Spinal cord (tissue), 10 donors: ENCODE results near the gene GARIN5B. TPM values are rescaled to one million over a fixed set of nuclear protein-coding genes. Genes with fewer than 3 reads are reported as not detected.
A peak's percentile ranks its signal among the peaks of the same experiment; 100 is the strongest.
"Not testable (repeated sequence)": the region's sequence is repeated elsewhere in the genome, so short reads cannot be mapped to it uniquely, and the experiment has no call there.

Experiments
- DNase-seq, 6 donors: peaks; one replicate each; pipeline versions ENCODE4 v3.0.0 to v3.0.0-alpha.2; 2013 to 2015; ENCODE audit warnings: low spot score in 6 of 6, low read depth in 4 of 6
- H3K27ac ChIP-seq: one replicate; pipeline ENCODE4 v1.5.1; 2013; ENCODE audit warnings: low read depth, low read length, control low read depth
- H3K27me3 ChIP-seq: one replicate; pipeline ENCODE4 v1.6.1; 2013; ENCODE audit warnings: low read length; ENCODE audit not compliant: control insufficient read depth, insufficient read depth
- H3K36me3 ChIP-seq: one replicate; pipeline ENCODE4 v1.6.1; 2013; ENCODE audit warnings: low read length; ENCODE audit not compliant: control insufficient read depth, insufficient read depth
- H3K4me1 ChIP-seq: one replicate; pipeline ENCODE4 v1.6.1; 2013; ENCODE audit warnings: low read length; ENCODE audit not compliant: control insufficient read depth, insufficient read depth
- H3K4me3 ChIP-seq: one replicate; pipeline ENCODE4 v1.5.1; 2013; ENCODE audit warnings: low read depth, low read length, control low read depth
- H3K9me3 ChIP-seq: one replicate; pipeline ENCODE4 v1.6.1; 2013; ENCODE audit warnings: low read length; ENCODE audit not compliant: control insufficient read depth, insufficient read depth
- WGBS: methylation state at CpG from one replicate; pipeline ENCODE4 v1.1.5; 2013; ENCODE audit warnings: missing lambda C conversion rate; ENCODE audit not compliant: insufficient coverage; 5-methylcytosine and 5-hydroxymethylcytosine counted together
- polyA plus RNA-seq, 2 donors: library from polyadenylated mRNA; unstranded; fragments of 120-200 nt; gene quantifications; one replicate each; pipeline ENCODE4 v1.2.1, GENCODE V29; 2013; ENCODE audit not compliant: insufficient read length in 2 of 2
- total RNA-seq, 2 donors: library from RNA; depleted of rRNA in 1 of 2; stranded (reverse); fragments of 120-200 nt in 1 of 2; fragments of >200 nt in 1 of 2; gene quantifications; one replicate each; pipeline versions ENCODE4 v1.2.3 to v1.2.4, GENCODE V29; 2013 to 2014
- donor health status: healthy.

The GARIN5B gene
- total and polyA plus RNA-seq, 4 donors, result 0.14 to 0.43 TPM; not detected in 2

GRCh38 chr19:55402509-55402908 lies 39.4 kb upstream of the GARIN5B start:
- Histone ChIP-seq H3K36me3 (peaks cover 54% of the 10 kb centered on the region), H3K27ac (no peak overlapping the region)
- DNase-seq, result no peak

GRCh38 chr19:55401390-55401789 lies 38.3 kb upstream of the GARIN5B start:
- 93% methylated on average over 9 of the region's 28 CpGs for WGBS
- not testable (repeated sequence) for H3K27ac ChIP-seq, H3K9me3 ChIP-seq, H3K27me3 ChIP-seq, H3K4me3 ChIP-seq, DNase-seq
- Histone ChIP-seq H3K36me3 (peaks cover 54% of the 10 kb centered on the region), H3K4me1 (peaks cover 21% of the 10 kb centered on the region)

More at GRCh38 chr19:55402509-55402908, 39.4 kb upstream of the GARIN5B start:
- no CpG with 5 or more reads among the region's 2 CpGs for WGBS
- peaks cover 29% of the 10 kb centered on the region for H3K4me1 ChIP-seq
- H3K27me3 ChIP-seq, result no peaks in the 10 kb centered on the region
- no peaks in the 10 kb centered on the region for H3K9me3 ChIP-seq
- no peak overlapping the region for H3K4me3 ChIP-seq

- peaks cover 13% of the 10 kb centered on the region for H3K4me1 ChIP-seq
- H3K27ac ChIP-seq, result no peak overlapping the region
- DNase-seq, result no peak
- H3K9me3 ChIP-seq, result no peaks in the 10 kb centered on the region
- H3K27me3 ChIP-seq, result no peaks in the 10 kb centered on the region
- WGBS, result 88% methylated on average over 6 of the region's 14 CpGs
- peaks cover 47% of the 10 kb centered on the region for H3K36me3 ChIP-seq
- no peak overlapping the region for H3K4me3 ChIP-seq
Observed at GRCh38 chr19:55400281-55401087, 37.4 kb upstream of the GARIN5B start.

- Histone ChIP-seq H3K4me1 (peaks cover 9% of the 10 kb centered on the region), H3K36me3 (peaks cover 31% of the 10 kb centered on the region), H3K27ac (no peak overlapping the region), H3K4me3 (no peak overlapping the region), H3K27me3 (no peaks in the 10 kb centered on the region), H3K9me3 (no peaks in the 10 kb centered on the region)
- DNase-seq, result no peak
- WGBS, result 93% methylated on average over 7 of the region's 12 CpGs
Observed at GRCh38 chr19:55398200-55398925, 35.3 kb upstream of the GARIN5B start.

GRCh38 chr19:55392820-55393761 lies 30.0 kb upstream of the GARIN5B start:
- H3K4me1 ChIP-seq, result peaks cover 25% of the 10 kb centered on the region
- peak in 1 of 6 donors; percentile 1 for DNase-seq
- 32% methylated on average over 16 of the region's 18 CpGs for WGBS
- H3K4me3 ChIP-seq, result no peak overlapping the region
- H3K27me3 ChIP-seq, result no peaks in the 10 kb centered on the region
- no peaks in the 10 kb centered on the region for H3K9me3 ChIP-seq
- peaks cover 48% of the 10 kb centered on the region for H3K36me3 ChIP-seq
- H3K27ac ChIP-seq, result no peak overlapping the region

- Histone ChIP-seq H3K27ac (no peak overlapping the region), H3K36me3 (peaks cover 60% of the 10 kb centered on the region), H3K9me3 (no peaks in the 10 kb centered on the region), H3K27me3 (no peaks in the 10 kb centered on the region), H3K4me3 (no peak overlapping the region), H3K4me1 (peaks cover 36% of the 10 kb centered on the region)
- 58% methylated on average over 12 of the region's 18 CpGs for WGBS
- DNase-seq, result no peak
Observed at GRCh38 chr19:55391702-55392615, 28.9 kb upstream of the GARIN5B start.

- 77% methylated on average over 8 of the region's 12 CpGs for WGBS
- H3K36me3 ChIP-seq, result peaks cover 66% of the 10 kb centered on the region
Observed at GRCh38 chr19:55391191-55391670, 28.2 kb upstream of the GARIN5B start.

GRCh38 chr19:55390461-55390880 lies 27.4 kb upstream of the GARIN5B start:
- peaks cover 66% of the 10 kb centered on the region for H3K36me3 ChIP-seq
- no peak overlapping the region for H3K27ac ChIP-seq
- 63% methylated on average over 4 of the region's 7 CpGs for WGBS

More at GRCh38 chr19:55391191-55391670, 28.2 kb upstream of the GARIN5B start:
- H3K4me1 ChIP-seq, result peaks cover 43% of the 10 kb centered on the region
- DNase-seq, result no peak
- no peaks in the 10 kb centered on the region for H3K9me3 ChIP-seq
- H3K4me3 ChIP-seq, result no peak overlapping the region
- H3K27ac ChIP-seq, result no peak overlapping the region
- no peaks in the 10 kb centered on the region for H3K27me3 ChIP-seq

More at GRCh38 chr19:55390461-55390880, 27.4 kb upstream of the GARIN5B start:
- no peaks in the 10 kb centered on the region for H3K9me3 ChIP-seq
- no peak for DNase-seq
- H3K27me3 ChIP-seq, result no peaks in the 10 kb centered on the region
- H3K4me1 ChIP-seq, result peaks cover 43% of the 10 kb centered on the region
- H3K4me3 ChIP-seq, result no peak overlapping the region
